Effector memory CD4-positive, alpha-beta T cell (primary cell): ENCODE data around the gene INHBE.

Experiments used
- DNase-seq, 3 donors: peaks; one replicate each; pipeline ENCODE4 v3.0.0-alpha.2; 2020
- H3K27ac ChIP-seq: 2 replicates; pipeline ENCODE4 v1.7.0; 2013; ENCODE audit warnings: mild to moderate bottlenecking, low read length, moderate library complexity; ENCODE audit not compliant: insufficient read depth, poor library complexity, severe bottlenecking
- H3K27me3 ChIP-seq: replicated peaks from 2 replicates; pipeline ENCODE4 v1.7.0; 2013; ENCODE audit warnings: mild to moderate bottlenecking, low read length; ENCODE audit not compliant: insufficient read depth, control insufficient read depth, poor library complexity, severe bottlenecking
- H3K36me3 ChIP-seq: 2 replicates; pipeline ENCODE4 v1.7.0; 2013; ENCODE audit warnings: mild to moderate bottlenecking, low read length, moderate library complexity; ENCODE audit not compliant: control insufficient read depth, insufficient read depth
- H3K4me1 ChIP-seq: 2 replicates; pipeline ENCODE4 v1.7.0; 2013; ENCODE audit warnings: low read length, mild to moderate bottlenecking; ENCODE audit not compliant: control insufficient read depth, insufficient read depth, poor library complexity, severe bottlenecking
- H3K4me3 ChIP-seq: 2 replicates; pipeline ENCODE4 v1.7.0; 2013; ENCODE audit warnings: low read length, low read depth, mild to moderate bottlenecking; ENCODE audit not compliant: insufficient read depth, poor library complexity, severe bottlenecking
- H3K9me3 ChIP-seq: 2 replicates; pipeline ENCODE4 v1.7.0; 2013; ENCODE audit warnings: mild to moderate bottlenecking, low read length, moderate library complexity; ENCODE audit not compliant: control insufficient read depth

Gene INHBE

GRCh38 chr12:57474862-57475261, 19.8 kb downstream of the INHBE start:
- no peak overlapping the region for H3K4me3 ChIP-seq
- peaks cover 40% of the 10 kb centered on the region for H3K4me1 ChIP-seq
- H3K27me3 ChIP-seq = no peaks in the 10 kb centered on the region
- DNase-seq = no peak
- no peak overlapping the region for H3K27ac ChIP-seq
- no peaks in the 10 kb centered on the region for H3K9me3 ChIP-seq
- peaks cover 52% of the 10 kb centered on the region for H3K36me3 ChIP-seq

- Histone ChIP-seq H3K36me3 (peaks cover 45% of the 10 kb centered on the region), H3K4me3 (peak overlapping the region; percentile 75), H3K27me3 (no peaks in the 10 kb centered on the region), H3K9me3 (no peaks in the 10 kb centered on the region), H3K27ac (peak overlapping the region; percentile 90), H3K4me1 (peaks cover 44% of the 10 kb centered on the region)
- no peak for DNase-seq
Measured at GRCh38 chr12:57475271-57476161, 20.4 kb downstream of the INHBE start.

DNA sequence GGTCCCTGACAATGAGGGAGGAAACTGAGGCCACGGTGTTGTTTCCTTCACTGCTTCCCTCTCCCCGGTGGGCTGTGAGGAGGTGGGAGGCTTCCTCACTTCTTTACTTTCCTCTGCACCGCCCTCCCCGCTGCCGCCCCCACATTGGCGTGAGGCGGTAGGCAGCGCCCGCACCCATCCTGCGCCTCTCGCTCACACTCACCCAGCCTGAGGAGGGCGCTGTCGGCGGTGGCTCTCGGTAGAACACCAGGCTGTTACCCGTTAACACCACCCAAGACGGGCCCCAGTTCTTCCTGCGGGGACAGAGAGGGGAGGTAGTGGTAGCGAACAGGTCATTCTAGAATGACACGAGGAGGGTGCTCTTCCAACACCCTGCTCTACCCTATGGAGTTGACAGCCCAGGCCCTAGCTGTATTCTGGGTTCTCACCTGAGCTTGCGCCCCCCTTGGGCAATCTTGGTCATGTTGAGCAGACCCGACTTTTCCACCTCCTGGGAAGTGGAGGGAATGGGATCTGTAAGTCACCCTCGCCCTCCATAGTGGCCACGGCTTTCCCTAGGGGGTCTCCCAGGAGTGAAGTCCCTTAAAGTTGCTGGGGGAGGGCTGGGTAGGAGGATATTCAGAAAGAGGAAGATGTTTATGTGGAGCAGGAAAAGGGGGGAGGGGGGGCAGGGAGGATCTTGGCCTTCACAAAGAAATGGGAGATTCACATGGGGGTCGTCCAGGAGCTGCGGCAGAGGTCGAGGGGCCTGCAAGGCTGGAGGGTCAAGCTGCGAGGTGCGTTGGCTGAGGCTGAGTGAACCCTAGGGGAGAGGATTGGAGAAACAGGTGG, 21.3 kb downstream of the INHBE start:
- H3K9me3 ChIP-seq = no peaks in the 10 kb centered on the region
- no peaks in the 10 kb centered on the region for H3K27me3 ChIP-seq
- H3K36me3 ChIP-seq = peaks cover 37% of the 10 kb centered on the region
- peak overlapping the region; percentile 75 for H3K4me3 ChIP-seq
- H3K4me1 ChIP-seq = peaks cover 52% of the 10 kb centered on the region
- peak overlapping the region; percentile 90 for H3K27ac ChIP-seq
- DNase-seq = peak; percentile 31 to 51 (median 35)

DNA sequence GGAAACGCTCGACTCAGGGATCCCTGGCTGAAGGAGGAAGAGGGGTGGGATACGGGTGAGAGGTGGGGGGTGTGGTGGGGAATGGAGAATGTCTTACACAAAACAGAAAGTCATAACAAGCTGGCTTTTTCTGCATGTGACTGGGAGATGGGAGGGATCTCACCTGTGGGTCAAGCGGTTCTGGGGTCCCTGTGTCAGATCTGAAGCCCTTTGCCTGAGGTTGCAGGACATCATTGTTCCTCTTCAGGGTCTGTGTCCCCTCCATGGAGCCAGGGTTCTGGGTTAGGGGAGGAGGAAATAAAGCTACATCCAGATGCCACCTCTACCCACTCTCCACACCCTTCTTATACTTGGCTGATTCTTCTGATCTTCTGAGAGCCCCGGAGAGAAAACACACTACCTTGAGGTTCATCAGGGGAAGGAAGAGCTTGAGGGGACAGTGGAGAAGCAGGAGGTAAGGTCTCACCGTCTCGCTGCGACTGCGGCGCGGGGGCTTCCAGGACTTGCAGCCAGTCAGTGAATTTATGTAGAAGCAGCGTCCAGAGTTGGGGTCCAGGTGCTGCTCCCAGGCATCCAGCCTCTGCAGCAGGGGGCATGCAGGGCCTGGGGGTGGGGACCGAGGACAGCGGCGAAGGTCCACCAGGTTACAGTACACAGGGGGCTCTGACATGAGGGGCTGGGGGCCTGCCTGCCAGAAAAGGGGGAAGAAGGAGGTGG, 22.0 kb downstream of the INHBE start:
- Histone ChIP-seq H3K36me3 (peaks cover 30% of the 10 kb centered on the region), H3K4me1 (peaks cover 52% of the 10 kb centered on the region), H3K27me3 (no peaks in the 10 kb centered on the region), H3K9me3 (no peaks in the 10 kb centered on the region), H3K4me3 (peak overlapping the region; percentile 75), H3K27ac (peak overlapping the region; percentile 90)
- DNase-seq = no peak

DNA sequence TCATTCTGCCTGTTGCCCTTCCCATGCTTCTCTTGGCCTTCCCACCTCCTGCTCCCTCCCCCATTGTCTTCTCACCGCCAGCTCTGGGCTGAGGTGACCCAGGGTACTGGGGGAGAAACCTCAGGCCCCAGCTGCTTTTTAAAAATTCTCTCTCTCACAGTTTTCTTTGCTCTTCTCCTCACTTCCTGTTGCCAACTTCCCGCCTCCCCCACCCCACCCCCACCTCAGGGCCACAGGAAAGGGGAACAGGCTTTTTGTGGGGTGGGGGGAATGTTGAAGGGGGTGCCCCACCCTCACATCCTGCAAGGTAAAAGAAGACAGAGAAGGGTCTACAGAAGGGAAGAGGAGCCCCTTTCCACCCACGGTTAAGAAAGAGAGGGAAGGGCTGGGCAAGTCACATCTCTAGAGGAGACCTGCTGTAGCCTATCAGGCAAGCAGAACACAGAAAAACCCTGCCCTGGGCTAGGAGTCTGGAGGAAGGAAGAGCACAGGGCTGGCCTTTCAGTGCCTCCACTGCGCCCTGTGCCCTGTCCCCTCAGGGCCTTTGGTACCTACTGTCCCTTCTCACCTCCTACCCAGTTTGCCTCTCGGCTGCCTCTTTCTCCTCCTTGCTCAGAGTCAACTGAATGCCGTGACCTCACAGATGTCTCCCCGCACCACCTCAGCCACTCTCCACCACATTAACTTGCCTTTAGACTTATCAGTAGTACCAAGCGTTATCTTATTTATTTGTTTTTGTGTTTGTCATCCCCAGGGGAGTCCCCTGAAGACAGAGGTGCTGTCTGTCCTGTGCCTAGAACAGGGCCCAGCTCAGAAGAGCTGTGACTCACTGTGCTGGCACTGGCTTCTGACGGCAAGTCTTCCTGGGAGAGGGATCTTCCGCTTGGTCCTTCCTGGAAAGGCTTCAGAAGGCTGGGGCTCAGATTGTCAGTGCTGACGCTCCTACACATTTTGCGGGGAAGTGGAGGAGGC, 22.9 kb downstream of the INHBE start:
- H3K36me3 ChIP-seq = peaks cover 22% of the 10 kb centered on the region
- peak; percentile 49 to 67 (median 59) for DNase-seq
- no peaks in the 10 kb centered on the region for H3K27me3 ChIP-seq
- peak overlapping the region; percentile 90 for H3K27ac ChIP-seq
- peak overlapping the region; percentile 75 for H3K4me3 ChIP-seq
- H3K9me3 ChIP-seq = no peaks in the 10 kb centered on the region
- peaks cover 52% of the 10 kb centered on the region for H3K4me1 ChIP-seq

GRCh38 chr12:57479043-57479375, 23.9 kb downstream of the INHBE start:
- no peak for DNase-seq
- Histone ChIP-seq H3K9me3 (no peaks in the 10 kb centered on the region), H3K27me3 (no peaks in the 10 kb centered on the region), H3K27ac (peak overlapping the region; percentile 90), H3K4me3 (peak overlapping the region; percentile 26), H3K4me1 (peaks cover 52% of the 10 kb centered on the region), H3K36me3 (peaks cover 14% of the 10 kb centered on the region)

DNA sequence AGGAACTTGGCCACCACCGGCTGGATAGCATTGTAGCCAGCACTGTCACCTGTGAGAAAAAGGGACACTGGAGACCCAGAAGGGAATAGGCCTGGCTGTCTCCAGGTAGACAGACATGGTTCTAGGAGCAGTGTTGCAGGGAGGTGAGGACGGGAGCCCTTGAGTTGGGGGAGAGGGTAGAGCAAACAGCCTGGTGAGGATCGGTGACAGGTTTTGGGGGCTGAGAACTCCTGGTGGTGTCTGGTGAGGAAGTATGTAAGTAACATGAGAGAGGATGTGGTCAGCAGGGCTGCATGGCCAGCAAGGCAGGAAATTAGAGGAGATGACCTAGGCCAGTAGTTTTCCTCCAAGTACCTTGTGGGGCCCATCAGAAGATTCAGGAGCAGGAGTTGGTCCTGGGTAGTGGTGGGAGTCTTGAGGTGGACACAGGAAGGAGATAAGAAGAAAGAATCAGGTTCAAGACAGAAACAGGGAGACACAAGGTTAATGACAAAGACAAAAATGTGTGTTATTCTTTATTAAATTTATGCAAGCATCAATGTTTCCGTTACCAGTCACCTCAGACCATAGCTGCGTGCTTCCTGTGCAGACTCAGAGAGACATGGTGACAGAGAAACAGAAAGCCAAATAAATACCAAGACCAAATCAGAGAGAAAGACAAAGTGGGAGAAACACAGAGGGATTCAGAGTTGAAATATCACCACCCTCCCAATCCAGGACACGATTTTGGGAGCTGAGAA, 24.4 kb downstream of the INHBE start, which contains the start of gene ARHGAP9:
Gene ARHGAP9 (minus strand): TSS at position 491 of the 740 bp plus-strand sequence. CDS start 460 bp downstream, at position 31.
- peaks cover 8% of the 10 kb centered on the region for H3K36me3 ChIP-seq
- H3K27me3 ChIP-seq = no peaks in the 10 kb centered on the region
- H3K4me3 ChIP-seq = peak within 1 kb of the TSS; percentile 26
- H3K27ac ChIP-seq = peak within 1 kb of the TSS; percentile 90
- peaks cover 52% of the 10 kb centered on the region for H3K4me1 ChIP-seq
- peak; percentile 51 to 57 (median 57) for DNase-seq
- H3K9me3 ChIP-seq = no peaks in the 10 kb centered on the region

GRCh38 chr12:57481671-57482070, 26.6 kb downstream of the INHBE start:
- Histone ChIP-seq H3K36me3 (no peaks in the 10 kb centered on the region), H3K9me3 (no peaks in the 10 kb centered on the region), H3K4me3 (no peak overlapping the region), H3K4me1 (peaks cover 39% of the 10 kb centered on the region), H3K27ac (peak overlapping the region; percentile 90), H3K27me3 (no peaks in the 10 kb centered on the region)
- no peak for DNase-seq
